ENCODE results near the gene NUTM2G.
"Not testable (repeated sequence)": the region's sequence is repeated elsewhere in the genome, so short reads cannot be mapped to it uniquely, and the experiment has no call there.

The NUTM2G gene

DNA sequence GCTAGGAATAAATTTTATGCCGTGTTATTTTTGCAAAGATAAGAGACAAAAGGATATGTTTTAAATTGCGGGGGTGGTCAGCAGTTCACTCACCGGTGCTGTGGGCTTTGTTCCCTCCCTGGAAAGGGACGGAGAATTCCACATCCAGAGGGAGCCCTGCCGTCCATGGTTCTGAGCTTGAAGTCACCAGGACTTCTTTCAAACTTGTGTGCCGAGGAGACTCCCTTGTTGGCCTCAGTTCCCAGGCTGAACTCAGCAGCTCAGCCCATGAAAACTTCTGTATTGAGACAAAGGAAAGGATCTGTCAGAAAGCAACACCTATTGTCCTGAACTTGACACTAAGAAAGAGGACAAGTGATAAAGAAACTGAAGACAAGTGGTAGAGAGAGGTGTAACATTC is 10.1 kb upstream of the NUTM2G start:
- not testable (repeated sequence) for H3K36me3 ChIP-seq (ENCODE audit: control insufficient read depth in 1 of 2, insufficient read depth in 2 of 2, low read length in 2 of 2); H3K4me3 ChIP-seq (ENCODE audit: low read depth in 1 of 2, low read length in 2 of 2); H3K9ac ChIP-seq (ENCODE audit: low read depth in 1 of 2, low read length in 2 of 2); H3K27ac ChIP-seq (ENCODE audit: low read depth, low read length); H3K4me1 ChIP-seq (ENCODE audit: control insufficient read depth in 1 of 2, insufficient read depth in 2 of 2, low read length in 2 of 2); H3K27me3 ChIP-seq (ENCODE audit: control insufficient read depth in 1 of 2, insufficient read depth in 2 of 2, low read length in 2 of 2); H3K9me3 ChIP-seq (ENCODE audit: control insufficient read depth in 1 of 2, low read length in 2 of 2)

DNA sequence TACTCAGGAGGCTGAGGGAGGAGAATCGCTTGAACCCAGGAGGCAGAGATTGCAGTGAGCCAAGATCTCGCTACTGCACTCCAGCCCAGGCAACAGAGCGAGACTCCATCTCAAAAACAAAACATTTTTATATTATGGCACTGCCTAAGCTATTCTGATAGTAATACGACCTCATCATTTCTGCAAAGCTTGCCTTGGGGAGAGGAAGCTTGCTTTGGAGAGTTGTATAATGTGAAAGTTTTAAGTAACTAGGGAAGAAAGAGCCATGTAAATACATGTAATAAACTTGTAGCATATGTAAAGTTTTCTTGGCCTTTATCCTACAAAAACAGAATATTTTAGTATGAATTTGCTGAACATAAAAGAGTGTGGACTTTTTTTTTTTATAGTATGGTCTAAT is 7.8 kb upstream of the NUTM2G start:
- not testable (repeated sequence) for H3K4me1 ChIP-seq (ENCODE audit: control insufficient read depth in 1 of 2, insufficient read depth in 2 of 2, low read length in 2 of 2); H3K9me3 ChIP-seq (ENCODE audit: control insufficient read depth in 1 of 2, low read length in 2 of 2); H3K27me3 ChIP-seq (ENCODE audit: control insufficient read depth in 1 of 2, insufficient read depth in 2 of 2, low read length in 2 of 2); H3K9ac ChIP-seq (ENCODE audit: low read depth in 1 of 2, low read length in 2 of 2); H3K27ac ChIP-seq (ENCODE audit: low read depth, low read length); H3K4me3 ChIP-seq (ENCODE audit: low read depth in 1 of 2, low read length in 2 of 2); H3K36me3 ChIP-seq (ENCODE audit: control insufficient read depth in 1 of 2, insufficient read depth in 2 of 2, low read length in 2 of 2)

DNA sequence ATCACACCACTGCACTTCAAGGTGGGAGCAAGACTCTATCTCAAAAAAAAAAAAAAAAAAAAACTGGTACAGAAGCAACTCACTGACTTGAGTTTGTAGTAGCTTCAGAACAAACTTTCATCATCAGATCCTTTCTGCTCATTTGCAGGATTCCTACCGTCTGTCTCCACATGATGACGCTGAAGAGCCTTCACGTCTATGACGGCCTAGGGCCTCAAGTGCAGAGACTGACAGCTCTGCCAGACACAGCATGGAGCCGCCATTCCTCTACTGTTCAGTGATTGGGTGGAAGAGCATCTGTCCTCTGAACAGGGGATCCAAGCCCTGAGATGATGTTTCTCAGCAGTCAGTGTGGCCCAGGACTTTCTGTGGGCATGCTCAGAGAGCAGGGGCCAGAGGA is 3.1 kb upstream of the NUTM2G start:
- not testable (repeated sequence) for H3K36me3 ChIP-seq (ENCODE audit: control insufficient read depth in 1 of 2, insufficient read depth in 2 of 2, low read length in 2 of 2); H3K9me3 ChIP-seq (ENCODE audit: control insufficient read depth in 1 of 2, low read length in 2 of 2); H3K4me1 ChIP-seq (ENCODE audit: control insufficient read depth in 1 of 2, insufficient read depth in 2 of 2, low read length in 2 of 2); H3K4me3 ChIP-seq (ENCODE audit: low read depth in 1 of 2, low read length in 2 of 2); H3K27ac ChIP-seq (ENCODE audit: low read depth, low read length); H3K9ac ChIP-seq (ENCODE audit: low read depth in 1 of 2, low read length in 2 of 2); H3K27me3 ChIP-seq (ENCODE audit: control insufficient read depth in 1 of 2, insufficient read depth in 2 of 2, low read length in 2 of 2)

DNA sequence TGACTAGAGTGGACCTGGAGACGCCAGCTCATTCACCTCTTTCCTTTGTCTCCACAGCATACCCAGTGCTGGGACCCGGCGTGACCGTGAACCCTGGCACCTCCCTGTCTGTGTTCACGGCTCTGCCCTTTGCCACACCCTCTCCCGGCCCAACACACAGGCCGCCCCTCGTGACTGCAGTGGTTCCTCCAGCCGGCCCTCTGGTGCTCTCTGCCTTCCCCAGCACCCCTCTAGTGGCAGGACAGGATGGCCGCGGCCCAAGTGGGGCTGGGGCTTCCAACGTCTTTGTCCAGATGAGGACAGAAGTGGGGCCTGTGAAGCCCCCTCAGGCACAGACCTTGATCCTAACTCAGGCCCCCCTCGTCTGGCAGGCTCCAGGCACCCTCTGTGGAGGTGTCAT is 3.0 kb downstream of the NUTM2G start:
- H3K27me3 ChIP-seq (ENCODE audit: control insufficient read depth in 1 of 2, insufficient read depth in 2 of 2, low read length in 2 of 2); H3K27ac ChIP-seq (ENCODE audit: low read depth, low read length); H3K9ac ChIP-seq (ENCODE audit: low read depth in 1 of 2, low read length in 2 of 2); H3K9me3 ChIP-seq (ENCODE audit: control insufficient read depth in 1 of 2, low read length in 2 of 2); H3K4me3 ChIP-seq (ENCODE audit: low read depth in 1 of 2, low read length in 2 of 2); H3K36me3 ChIP-seq (ENCODE audit: control insufficient read depth in 1 of 2, insufficient read depth in 2 of 2, low read length in 2 of 2); H3K4me1 ChIP-seq (ENCODE audit: control insufficient read depth in 1 of 2, insufficient read depth in 2 of 2, low read length in 2 of 2): not testable (repeated sequence)

DNA sequence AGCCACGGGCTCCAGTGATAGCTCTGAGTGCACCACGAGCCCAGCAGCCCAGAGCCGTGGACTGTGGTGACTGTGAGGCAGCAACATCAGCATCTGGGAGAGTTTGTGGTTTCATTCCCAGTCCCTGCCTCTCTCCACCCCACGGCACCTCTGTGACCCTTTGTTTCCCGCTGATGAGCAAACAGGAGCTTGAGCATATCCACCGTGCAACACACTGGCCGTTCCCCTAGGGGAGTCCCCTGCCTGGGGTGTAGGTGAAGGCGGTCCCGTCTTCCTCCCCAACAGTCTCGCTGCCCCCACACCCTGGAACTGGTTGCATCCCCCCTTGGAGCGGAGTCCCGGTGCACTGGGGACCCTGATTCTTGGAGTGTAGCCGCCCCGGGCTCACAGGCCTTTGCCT is 5.5 kb downstream of the NUTM2G start:
- not testable (repeated sequence) for H3K36me3 ChIP-seq (ENCODE audit: control insufficient read depth in 1 of 2, insufficient read depth in 2 of 2, low read length in 2 of 2); H3K27me3 ChIP-seq (ENCODE audit: control insufficient read depth in 1 of 2, insufficient read depth in 2 of 2, low read length in 2 of 2); H3K27ac ChIP-seq (ENCODE audit: low read depth, low read length); H3K4me3 ChIP-seq (ENCODE audit: low read depth in 1 of 2, low read length in 2 of 2); H3K9ac ChIP-seq (ENCODE audit: low read depth in 1 of 2, low read length in 2 of 2); H3K4me1 ChIP-seq (ENCODE audit: control insufficient read depth in 1 of 2, insufficient read depth in 2 of 2, low read length in 2 of 2); H3K9me3 ChIP-seq (ENCODE audit: control insufficient read depth in 1 of 2, low read length in 2 of 2)

DNA sequence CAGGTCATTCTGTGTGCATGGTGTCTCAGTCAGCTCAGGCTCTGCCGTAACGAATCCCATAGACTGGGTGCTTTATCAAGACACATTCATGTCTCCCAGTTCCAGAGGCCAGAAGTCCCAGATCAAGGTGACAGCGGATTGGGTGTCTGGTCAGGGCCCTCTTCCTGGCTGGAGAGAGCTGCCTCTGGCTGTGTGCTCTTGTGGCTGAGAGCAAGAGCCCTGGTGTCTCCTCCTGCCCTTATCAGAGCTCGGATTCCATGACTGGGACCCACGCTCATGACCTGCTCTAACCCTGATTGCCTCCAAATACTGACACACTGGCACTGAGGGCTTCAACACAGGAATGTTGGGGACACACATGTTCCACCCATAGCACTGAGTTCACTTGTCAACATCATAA is 6.1 kb downstream of the NUTM2G start:
- H3K9me3 ChIP-seq (ENCODE audit: control insufficient read depth in 1 of 2, low read length in 2 of 2); H3K27me3 ChIP-seq (ENCODE audit: control insufficient read depth in 1 of 2, insufficient read depth in 2 of 2, low read length in 2 of 2); H3K36me3 ChIP-seq (ENCODE audit: control insufficient read depth in 1 of 2, insufficient read depth in 2 of 2, low read length in 2 of 2); H3K4me1 ChIP-seq (ENCODE audit: control insufficient read depth in 1 of 2, insufficient read depth in 2 of 2, low read length in 2 of 2); H3K27ac ChIP-seq (ENCODE audit: low read depth, low read length); H3K9ac ChIP-seq (ENCODE audit: low read depth in 1 of 2, low read length in 2 of 2); H3K4me3 ChIP-seq (ENCODE audit: low read depth in 1 of 2, low read length in 2 of 2): not testable (repeated sequence)

DNA sequence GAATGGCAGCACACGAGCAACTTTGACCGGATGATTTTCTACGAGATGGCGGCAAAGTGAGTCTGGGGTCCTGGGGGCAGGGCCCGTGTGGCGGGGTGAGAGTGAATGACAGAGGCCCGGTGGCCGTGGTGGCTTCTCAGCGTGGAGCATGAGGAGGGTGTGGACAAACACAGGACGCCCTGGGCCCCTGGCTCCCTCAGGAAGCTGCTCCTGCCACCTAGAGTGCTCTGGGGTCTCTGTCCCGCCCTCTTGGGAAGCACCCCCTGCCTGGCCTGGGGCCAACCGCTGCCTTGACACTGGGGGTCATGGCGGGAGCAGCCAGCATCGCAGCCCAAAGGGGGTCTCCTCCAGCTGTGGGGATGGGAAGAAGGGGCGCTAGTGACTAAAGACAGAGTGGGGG is 6.8 kb downstream of the NUTM2G start:
- not testable (repeated sequence) for H3K27me3 ChIP-seq (ENCODE audit: control insufficient read depth in 1 of 2, insufficient read depth in 2 of 2, low read length in 2 of 2); H3K4me3 ChIP-seq (ENCODE audit: low read depth in 1 of 2, low read length in 2 of 2); H3K9ac ChIP-seq (ENCODE audit: low read depth in 1 of 2, low read length in 2 of 2); H3K27ac ChIP-seq (ENCODE audit: low read depth, low read length); H3K36me3 ChIP-seq (ENCODE audit: control insufficient read depth in 1 of 2, insufficient read depth in 2 of 2, low read length in 2 of 2); H3K9me3 ChIP-seq (ENCODE audit: control insufficient read depth in 1 of 2, low read length in 2 of 2); H3K4me1 ChIP-seq (ENCODE audit: control insufficient read depth in 1 of 2, insufficient read depth in 2 of 2, low read length in 2 of 2)

DNA sequence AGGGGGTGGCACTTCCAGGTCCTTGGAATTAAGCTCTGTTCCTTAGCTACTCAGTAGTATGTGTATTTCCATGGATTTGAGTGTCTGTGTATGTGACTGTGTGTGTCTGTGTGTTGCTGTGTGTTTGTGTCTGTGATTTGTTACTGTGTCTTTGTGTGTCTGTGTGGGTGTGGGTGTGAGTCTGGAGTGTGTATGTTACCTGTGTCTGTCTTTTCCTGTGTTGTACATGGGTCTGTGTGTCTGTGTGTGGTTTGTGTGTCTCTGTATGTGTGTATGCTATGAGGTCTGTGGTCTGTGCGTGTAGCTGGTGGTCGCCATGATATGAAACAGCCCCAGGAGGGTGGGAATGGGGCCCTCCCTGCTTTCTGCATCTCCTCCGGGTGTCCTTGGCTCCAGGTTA is 8.8 kb downstream of the NUTM2G start:
- H3K9ac ChIP-seq (ENCODE audit: low read depth in 1 of 2, low read length in 2 of 2); H3K4me1 ChIP-seq (ENCODE audit: control insufficient read depth in 1 of 2, insufficient read depth in 2 of 2, low read length in 2 of 2): not testable (repeated sequence)

DNA sequence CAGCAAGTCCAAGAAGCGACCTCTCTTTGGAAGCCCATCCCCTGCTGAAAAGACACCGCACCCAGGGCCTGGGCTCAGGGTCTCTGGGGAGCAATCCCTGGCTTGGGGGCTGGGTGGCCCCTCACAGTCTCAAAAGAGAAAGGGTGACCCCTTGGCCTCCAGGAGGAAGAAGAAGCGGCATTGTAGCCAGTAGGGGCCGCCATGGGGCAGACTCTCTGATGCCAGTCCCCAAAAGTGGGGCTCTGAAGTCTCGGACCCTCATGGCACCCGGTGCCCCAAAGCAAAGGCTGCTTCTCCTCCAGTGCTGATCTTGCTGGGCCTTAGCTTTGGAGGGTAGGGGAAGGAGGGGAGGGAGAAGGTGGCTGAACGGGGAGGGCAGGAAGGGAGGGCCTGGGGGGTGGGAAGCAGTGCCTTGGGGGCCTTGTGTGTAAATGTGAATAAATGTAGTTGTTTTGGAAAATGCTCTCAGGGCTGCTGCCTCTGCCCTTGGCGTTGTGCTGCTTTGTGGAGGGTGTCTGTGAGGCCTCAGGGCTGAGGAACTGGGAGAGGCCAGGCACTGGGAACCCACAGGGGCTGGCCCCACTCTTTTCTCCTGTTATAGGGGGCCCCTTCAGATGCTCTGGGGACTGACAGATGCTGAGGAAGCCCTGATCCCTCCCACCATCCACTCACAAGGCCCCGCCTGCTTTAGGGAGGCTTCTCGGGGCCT is 10.5 kb downstream of the NUTM2G start:
- not testable (repeated sequence) for H3K27me3 ChIP-seq (ENCODE audit: control insufficient read depth in 1 of 2, insufficient read depth in 2 of 2, low read length in 2 of 2); H3K9ac ChIP-seq (ENCODE audit: low read depth in 1 of 2, low read length in 2 of 2); H3K27ac ChIP-seq (ENCODE audit: low read depth, low read length); H3K4me3 ChIP-seq (ENCODE audit: low read depth in 1 of 2, low read length in 2 of 2); H3K4me1 ChIP-seq (ENCODE audit: control insufficient read depth in 1 of 2, insufficient read depth in 2 of 2, low read length in 2 of 2); H3K9me3 ChIP-seq (ENCODE audit: control insufficient read depth in 1 of 2, low read length in 2 of 2); H3K36me3 ChIP-seq (ENCODE audit: control insufficient read depth in 1 of 2, insufficient read depth in 2 of 2, low read length in 2 of 2)

More for the DNA sequence above, 8.8 kb downstream of the NUTM2G start:
- not testable (repeated sequence) for H3K27me3 ChIP-seq (ENCODE audit: control insufficient read depth in 1 of 2, insufficient read depth in 2 of 2, low read length in 2 of 2); H3K36me3 ChIP-seq (ENCODE audit: control insufficient read depth in 1 of 2, insufficient read depth in 2 of 2, low read length in 2 of 2); H3K4me3 ChIP-seq (ENCODE audit: low read depth in 1 of 2, low read length in 2 of 2); H3K9me3 ChIP-seq (ENCODE audit: control insufficient read depth in 1 of 2, low read length in 2 of 2); H3K27ac ChIP-seq (ENCODE audit: low read depth, low read length)

DNA sequence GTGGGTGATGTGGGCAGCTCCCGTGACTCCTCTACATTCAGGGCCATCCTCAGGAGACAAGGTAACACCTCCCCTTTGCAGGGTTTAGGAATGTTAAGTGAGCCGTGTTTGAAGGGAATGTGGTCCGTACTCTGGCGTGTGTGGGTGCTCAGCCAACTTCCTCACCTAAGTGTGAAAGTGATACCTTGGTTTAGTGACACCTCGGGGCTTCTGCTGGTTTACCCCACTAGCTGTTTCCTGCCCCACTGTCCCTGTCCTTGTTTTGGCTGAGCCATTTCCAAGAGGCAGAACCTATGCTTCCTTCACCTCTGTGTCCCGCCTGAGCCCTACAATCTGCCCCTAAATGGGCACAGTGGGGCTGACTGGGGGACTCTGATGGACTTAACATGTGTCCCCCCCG is 12.3 kb downstream of the NUTM2G start:
- not testable (repeated sequence) for H3K27ac ChIP-seq (ENCODE audit: low read depth, low read length); H3K36me3 ChIP-seq (ENCODE audit: control insufficient read depth in 1 of 2, insufficient read depth in 2 of 2, low read length in 2 of 2); H3K9ac ChIP-seq (ENCODE audit: low read depth in 1 of 2, low read length in 2 of 2); H3K4me1 ChIP-seq (ENCODE audit: control insufficient read depth in 1 of 2, insufficient read depth in 2 of 2, low read length in 2 of 2); H3K4me3 ChIP-seq (ENCODE audit: low read depth in 1 of 2, low read length in 2 of 2); H3K27me3 ChIP-seq (ENCODE audit: control insufficient read depth in 1 of 2, insufficient read depth in 2 of 2, low read length in 2 of 2); H3K9me3 ChIP-seq (ENCODE audit: control insufficient read depth in 1 of 2, low read length in 2 of 2)

DNA sequence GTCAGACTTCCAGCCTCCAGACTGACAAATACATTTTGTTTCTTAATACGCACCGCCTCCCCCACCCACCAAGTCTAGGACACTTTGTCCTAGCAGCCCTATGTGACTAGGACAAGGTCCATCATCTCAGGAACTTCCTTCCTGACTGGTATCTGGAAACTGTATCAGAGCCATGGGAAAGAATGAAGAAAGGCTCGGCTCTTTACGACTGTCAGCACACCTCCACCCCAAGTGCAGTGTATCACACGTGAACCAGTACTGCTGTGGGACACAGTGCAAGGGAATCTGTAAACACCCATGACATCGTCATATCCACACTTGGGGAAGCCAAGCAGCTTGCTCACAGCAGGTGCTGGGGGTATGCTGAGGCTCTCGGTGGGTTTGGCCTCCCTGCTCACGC is 13.0 kb downstream of the NUTM2G start:
- H3K9me3 ChIP-seq (ENCODE audit: control insufficient read depth in 1 of 2, low read length in 2 of 2); H3K27ac ChIP-seq (ENCODE audit: low read depth, low read length); H3K27me3 ChIP-seq (ENCODE audit: control insufficient read depth in 1 of 2, insufficient read depth in 2 of 2, low read length in 2 of 2); H3K4me3 ChIP-seq (ENCODE audit: low read depth in 1 of 2, low read length in 2 of 2); H3K36me3 ChIP-seq (ENCODE audit: control insufficient read depth in 1 of 2, insufficient read depth in 2 of 2, low read length in 2 of 2); H3K4me1 ChIP-seq (ENCODE audit: control insufficient read depth in 1 of 2, insufficient read depth in 2 of 2, low read length in 2 of 2); H3K9ac ChIP-seq (ENCODE audit: low read depth in 1 of 2, low read length in 2 of 2): not testable (repeated sequence)

All from duodenal mucosa (tissue), 2 donors.